Calu3 (cell line): Measurements from ENCODE around the gene SH3RF1. TPM values are rescaled to one million over a fixed set of nuclear protein-coding genes. Genes with fewer than 3 reads are reported as not detected.

ENCODE experiments used
- BruUV-seq: library from RNA; stranded (reverse); fragments of 400-500 nt; replicated peaks from 2 replicates; lab custom pipeline; 2021; lab: Mats Ljungman, UMichigan
- CTCF ChIA-PET: fragments of 300-600 bp; sonication (Branson Sonifier 250); formaldehyde crosslinking; loops from one replicate; lab custom pipeline; 2022; ENCODE audit warnings: antibody characterized with exemption; lab: Charles Lee
- DNase-seq: peaks from one replicate; pipeline ENCODE4 v3.0.0; 2022
- H3K27ac Mint-ChIP-seq: one replicate; pipeline ENCODE4 v1.8.0; 2022; ENCODE audit warnings: mixed read lengths; ENCODE audit not compliant: unreplicated experiment
- H3K27me3 Mint-ChIP-seq: one replicate; pipeline ENCODE4 v1.8.0; 2022; ENCODE audit warnings: mixed read lengths; ENCODE audit not compliant: unreplicated experiment
- H3K36me3 Mint-ChIP-seq: one replicate; pipeline ENCODE4 v1.8.0; 2022; ENCODE audit warnings: mild to moderate bottlenecking, moderate library complexity, mixed read lengths; ENCODE audit not compliant: insufficient read depth, unreplicated experiment
- H3K4me1 Mint-ChIP-seq: one replicate; pipeline ENCODE4 v1.8.0; 2022; ENCODE audit warnings: mild to moderate bottlenecking, low read depth, mixed read lengths; ENCODE audit not compliant: unreplicated experiment
- H3K4me3 Mint-ChIP-seq: one replicate; pipeline ENCODE4 v1.8.0; 2022; ENCODE audit warnings: mild to moderate bottlenecking, low read depth, moderate library complexity, mixed read lengths; ENCODE audit not compliant: unreplicated experiment
- H3K9me3 Mint-ChIP-seq: one replicate; pipeline ENCODE4 v1.8.0; 2022; ENCODE audit warnings: low read depth, mixed read lengths; ENCODE audit not compliant: unreplicated experiment
- intact Hi-C: fragments of 100-400 bp; cut with micrococcal nuclease; formaldehyde crosslinking; loops from one replicate; pipeline ENCODE4 v1.10.0; 2022; ENCODE audit not compliant: unreplicated experiment
- total RNA-seq: library from RNA; stranded (reverse); gene quantifications from 2 replicates; pipeline ENCODE4 v1.2.3, GENCODE V29; 2022
- TF ChIP-seq, protein P1 (sequence below): fragments of 200-600 bp; IDR thresholded peaks from one replicate; pipeline ENCODE4 v1.8.0; 2022; ENCODE audit warnings: antibody characterized with exemption; ENCODE audit not compliant: unreplicated experiment

The SH3RF1 gene
- total RNA-seq, 1 experiment from 2014 or later, result 70.1 TPM

GRCh38 chr4:169160825-169161224, 109.9 kb downstream of the SH3RF1 start:
- Mint-ChIP-seq H3K9me3 (no peaks in the 10 kb centered on the region), H3K36me3 (peaks cover 23% of the 10 kb centered on the region), H3K27me3 (no peaks in the 10 kb centered on the region), H3K27ac (no peak overlapping the region), H3K4me3 (no peak overlapping the region), H3K4me1 (peaks cover 39% of the 10 kb centered on the region)
- TF ChIP-seq, protein P1, sequence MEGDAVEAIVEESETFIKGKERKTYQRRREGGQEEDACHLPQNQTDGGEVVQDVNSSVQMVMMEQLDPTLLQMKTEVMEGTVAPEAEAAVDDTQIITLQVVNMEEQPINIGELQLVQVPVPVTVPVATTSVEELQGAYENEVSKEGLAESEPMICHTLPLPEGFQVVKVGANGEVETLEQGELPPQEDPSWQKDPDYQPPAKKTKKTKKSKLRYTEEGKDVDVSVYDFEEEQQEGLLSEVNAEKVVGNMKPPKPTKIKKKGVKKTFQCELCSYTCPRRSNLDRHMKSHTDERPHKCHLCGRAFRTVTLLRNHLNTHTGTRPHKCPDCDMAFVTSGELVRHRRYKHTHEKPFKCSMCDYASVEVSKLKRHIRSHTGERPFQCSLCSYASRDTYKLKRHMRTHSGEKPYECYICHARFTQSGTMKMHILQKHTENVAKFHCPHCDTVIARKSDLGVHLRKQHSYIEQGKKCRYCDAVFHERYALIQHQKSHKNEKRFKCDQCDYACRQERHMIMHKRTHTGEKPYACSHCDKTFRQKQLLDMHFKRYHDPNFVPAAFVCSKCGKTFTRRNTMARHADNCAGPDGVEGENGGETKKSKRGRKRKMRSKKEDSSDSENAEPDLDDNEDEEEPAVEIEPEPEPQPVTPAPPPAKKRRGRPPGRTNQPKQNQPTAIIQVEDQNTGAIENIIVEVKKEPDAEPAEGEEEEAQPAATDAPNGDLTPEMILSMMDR, result no peak
- DNase-seq, result no peak
- intact Hi-C loops, result no loop called here
- no TSS peak for BruUV-seq
- CTCF ChIA-PET, result no interaction called here

DNA sequence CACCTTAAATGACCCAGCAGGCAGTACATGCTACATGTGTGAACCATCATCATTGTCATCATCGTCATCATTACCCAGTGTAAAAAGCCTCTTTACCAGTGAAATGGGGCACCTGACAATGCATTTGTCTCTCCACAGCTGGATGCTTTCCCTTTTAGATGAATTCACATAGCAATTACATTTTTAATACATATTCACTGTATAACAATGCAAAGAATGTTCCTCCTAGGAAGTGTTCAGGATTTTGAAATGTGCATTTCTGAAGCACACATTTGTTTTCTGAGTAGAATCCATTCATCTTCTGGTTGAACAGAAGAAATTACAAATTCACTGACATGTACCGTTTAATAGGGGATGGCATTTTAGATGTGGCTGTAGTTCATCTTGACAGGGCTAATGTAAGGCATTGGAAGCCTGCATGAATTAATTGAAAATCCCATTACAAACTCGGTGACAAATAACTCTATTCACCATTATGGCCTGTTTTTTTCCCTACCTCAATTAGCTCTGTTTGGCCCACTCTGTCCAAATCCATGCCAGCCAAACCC, 111.1 kb downstream of the SH3RF1 start:
- no peak for DNase-seq
- Mint-ChIP-seq H3K4me1 (peaks cover 39% of the 10 kb centered on the region), H3K4me3 (no peak overlapping the region), H3K36me3 (peaks cover 29% of the 10 kb centered on the region), H3K27ac (no peak overlapping the region), H3K27me3 (no peaks in the 10 kb centered on the region), H3K9me3 (no peaks in the 10 kb centered on the region)
- intact Hi-C loops, result no loop called here
- TF ChIP-seq, protein P1, result no peak
- no TSS peak for BruUV-seq
- CTCF ChIA-PET, result interaction anchor here (0.7 kb wide), 1 partner anchor 123 kb away, joined by 3 read pairs; no protein-coding TSS in a partner anchor

GRCh38 chr4:169158861-169159260, 111.9 kb downstream of the SH3RF1 start:
- no peak overlapping the region for H3K4me3 Mint-ChIP-seq
- intact Hi-C loops, result no loop called here
- no TSS peak for BruUV-seq
- H3K27ac Mint-ChIP-seq, result no peak overlapping the region
- DNase-seq, result no peak
- peaks cover 37% of the 10 kb centered on the region for H3K4me1 Mint-ChIP-seq
- no peaks in the 10 kb centered on the region for H3K27me3 Mint-ChIP-seq
- H3K9me3 Mint-ChIP-seq, result no peaks in the 10 kb centered on the region
- peaks cover 37% of the 10 kb centered on the region for H3K36me3 Mint-ChIP-seq
- CTCF ChIA-PET, result no interaction called here
- TF ChIP-seq, protein P1, result no peak

DNA sequence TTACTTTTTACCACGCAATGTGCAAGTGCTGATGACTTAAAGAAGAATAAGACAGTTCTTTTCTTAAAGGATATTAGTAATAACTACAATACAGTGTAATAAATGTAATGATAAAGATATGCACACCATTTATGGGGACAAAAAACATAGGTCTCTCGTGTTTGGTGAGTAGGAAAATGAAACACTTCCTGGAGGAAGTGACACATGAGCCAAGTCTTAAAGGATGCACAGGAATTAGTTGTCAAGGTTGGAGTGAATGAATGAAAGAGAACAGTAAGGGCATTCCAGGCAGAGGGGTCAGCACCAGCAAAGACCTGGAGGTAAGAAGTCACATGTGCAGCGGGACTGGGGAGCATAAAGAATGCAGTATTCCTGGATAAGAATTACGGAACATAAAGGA, 112.7 kb downstream of the SH3RF1 start:
- no peak overlapping the region for H3K27ac Mint-ChIP-seq
- no peak overlapping the region for H3K4me3 Mint-ChIP-seq
- BruUV-seq, result no TSS peak
- DNase-seq, result no peak
- H3K9me3 Mint-ChIP-seq, result no peaks in the 10 kb centered on the region
- H3K27me3 Mint-ChIP-seq, result no peaks in the 10 kb centered on the region
- peaks cover 43% of the 10 kb centered on the region for H3K36me3 Mint-ChIP-seq
- CTCF ChIA-PET, result no interaction called here
- intact Hi-C loops, result no loop called here
- TF ChIP-seq, protein P1, result no peak
- peaks cover 29% of the 10 kb centered on the region for H3K4me1 Mint-ChIP-seq
